ENCODE measurements around the gene TOR1AIP2. TPM values are rescaled to one million over a fixed set of nuclear protein-coding genes. Genes with fewer than 3 reads are reported as not detected.
A peak's percentile ranks its signal among the peaks of the same experiment; 100 is the strongest.
"Not testable (repeated sequence)": the region's sequence is repeated elsewhere in the genome, so short reads cannot be mapped to it uniquely, and the experiment has no call there.

The TOR1AIP2 gene
- total and polyA plus RNA-seq, 8 donors, result 5.5 to 106 (median 32.2) TPM

DNA sequence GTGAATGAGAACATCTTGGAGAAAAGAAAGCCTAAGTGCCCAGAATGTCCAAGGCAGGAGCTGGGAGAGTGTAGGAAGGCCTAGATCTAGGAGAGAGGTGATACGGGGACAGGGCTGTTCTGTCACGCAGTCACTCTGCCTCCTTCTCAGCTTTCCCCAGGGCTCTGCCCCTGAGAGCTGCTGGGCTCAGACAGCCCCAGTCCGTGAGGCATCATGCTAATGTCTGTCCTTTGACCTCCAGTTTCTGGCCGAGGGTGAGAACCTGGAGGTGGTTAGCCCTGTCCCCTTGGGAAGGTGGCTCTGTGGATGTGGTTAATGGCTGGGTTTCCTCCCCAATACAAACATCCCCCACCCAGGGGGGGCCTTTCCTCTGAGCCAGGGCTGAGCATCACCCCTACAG, 71.3 kb downstream of the TOR1AIP2 start:
- peaks cover 0 to 13% (median 0%) of the 10 kb centered on the region in 3 donors for H3K27me3 ChIP-seq
- H3K4me1 ChIP-seq, result peaks cover 0 to 6% (median 4%) of the 10 kb centered on the region in 4 donors
- intact Hi-C loops (cut with DNase I; ENCODE audit: low total_unique reads), result no loop called here
- DNase-seq, result no peak
- no peaks in the 10 kb centered on the region for H3K9me3 ChIP-seq
- H3K27ac ChIP-seq, result no peak overlapping the region
- no peaks in the 10 kb centered on the region for H3K36me3 ChIP-seq
- no peak overlapping the region for H3K4me3 ChIP-seq
- 73 to 89% (median 81%) methylated on average over 3 to 4 of the region's 4 CpGs for WGBS, 5 donors
- no peak for TF ChIP-seq POLR2A (IDR thresholded peaks at IDR 0.05)

DNA sequence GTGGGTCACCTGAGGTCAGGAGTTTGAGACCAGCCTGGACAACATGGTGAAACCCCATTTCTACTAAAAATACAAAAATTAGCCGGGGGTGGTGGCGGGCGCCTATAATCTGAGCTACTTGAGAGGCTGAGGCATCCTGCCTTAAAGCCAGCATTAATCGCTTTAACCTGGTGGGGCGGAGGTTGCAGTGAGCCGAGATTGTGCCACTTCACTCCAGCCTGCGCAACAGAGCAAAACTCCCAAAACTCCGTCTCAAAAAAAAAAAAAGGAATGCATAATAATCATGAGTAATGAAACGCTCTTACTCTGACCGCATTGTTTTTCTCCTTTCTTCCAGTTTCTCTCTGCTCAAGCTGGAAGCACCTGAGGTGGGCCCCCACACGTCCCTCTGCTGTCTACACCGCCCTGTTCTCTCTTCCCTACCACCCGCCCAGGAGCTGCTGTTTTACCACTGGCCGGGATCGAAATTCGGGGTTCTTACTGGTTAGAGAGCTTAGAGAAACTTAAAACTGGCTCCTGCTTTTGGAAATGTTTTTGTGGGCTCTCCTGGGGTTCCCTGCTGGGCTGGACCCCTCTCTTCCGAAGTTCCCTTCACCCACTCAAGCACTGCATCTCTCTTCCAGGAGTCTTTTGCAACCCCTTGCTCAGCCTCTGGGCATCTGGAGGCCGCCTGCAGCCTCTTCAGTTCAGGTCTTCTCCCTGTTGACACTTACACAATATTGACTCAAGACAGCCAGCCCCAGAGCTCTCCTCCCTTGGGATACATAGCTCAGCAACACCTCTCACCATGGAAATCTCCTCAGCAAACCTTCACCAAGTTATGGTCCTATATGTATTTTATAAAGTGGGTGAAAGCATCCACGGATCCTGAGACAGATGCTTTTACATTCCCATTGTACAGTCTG, 72.1 kb downstream of the TOR1AIP2 start:
- H3K9me3 ChIP-seq, result no peaks in the 10 kb centered on the region
- no peak overlapping the region for H3K27ac ChIP-seq
- H3K36me3 ChIP-seq, result no peaks in the 10 kb centered on the region
- peaks cover 0 to 5% (median 0%) of the 10 kb centered on the region in 3 donors for H3K27me3 ChIP-seq
- intact Hi-C loops (cut with DNase I; ENCODE audit: low total_unique reads), result no loop called here
- WGBS, 5 donors, result 91 to 92% (median 92%) methylated on average over 19 of the region's 19 CpGs
- H3K4me1 ChIP-seq, result peaks cover 0 to 6% (median 4%) of the 10 kb centered on the region in 4 donors
- no peak for TF ChIP-seq POLR2AphosphoS5 (IDR thresholded peaks at IDR 0.05)
- TF ChIP-seq EP300 (IDR thresholded peaks at IDR 0.05), result no peak
- TF ChIP-seq, protein P1, sequence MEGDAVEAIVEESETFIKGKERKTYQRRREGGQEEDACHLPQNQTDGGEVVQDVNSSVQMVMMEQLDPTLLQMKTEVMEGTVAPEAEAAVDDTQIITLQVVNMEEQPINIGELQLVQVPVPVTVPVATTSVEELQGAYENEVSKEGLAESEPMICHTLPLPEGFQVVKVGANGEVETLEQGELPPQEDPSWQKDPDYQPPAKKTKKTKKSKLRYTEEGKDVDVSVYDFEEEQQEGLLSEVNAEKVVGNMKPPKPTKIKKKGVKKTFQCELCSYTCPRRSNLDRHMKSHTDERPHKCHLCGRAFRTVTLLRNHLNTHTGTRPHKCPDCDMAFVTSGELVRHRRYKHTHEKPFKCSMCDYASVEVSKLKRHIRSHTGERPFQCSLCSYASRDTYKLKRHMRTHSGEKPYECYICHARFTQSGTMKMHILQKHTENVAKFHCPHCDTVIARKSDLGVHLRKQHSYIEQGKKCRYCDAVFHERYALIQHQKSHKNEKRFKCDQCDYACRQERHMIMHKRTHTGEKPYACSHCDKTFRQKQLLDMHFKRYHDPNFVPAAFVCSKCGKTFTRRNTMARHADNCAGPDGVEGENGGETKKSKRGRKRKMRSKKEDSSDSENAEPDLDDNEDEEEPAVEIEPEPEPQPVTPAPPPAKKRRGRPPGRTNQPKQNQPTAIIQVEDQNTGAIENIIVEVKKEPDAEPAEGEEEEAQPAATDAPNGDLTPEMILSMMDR (IDR thresholded peaks at IDR 0.05), result no peak
- no peak for TF ChIP-seq POLR2A (IDR thresholded peaks at IDR 0.05)
- H3K4me3 ChIP-seq, result no peak overlapping the region
- no peak for DNase-seq

DNA sequence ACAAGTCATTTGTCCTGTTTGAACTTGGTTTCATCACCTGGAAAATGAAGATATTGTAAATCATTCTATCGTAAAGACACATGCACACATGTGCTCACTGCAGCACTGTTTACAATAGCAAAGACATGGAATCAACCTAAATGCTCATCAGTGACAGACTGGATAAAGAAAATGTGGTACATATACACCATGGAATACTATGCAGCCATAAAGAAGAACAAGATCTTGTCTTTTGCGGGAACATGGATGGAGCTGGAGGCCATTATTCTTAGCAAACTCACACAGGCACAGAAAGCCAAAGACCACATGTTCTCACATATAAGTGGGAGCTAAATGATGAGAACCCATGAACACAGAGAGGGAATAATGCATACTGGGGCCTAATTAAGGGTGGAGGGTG, 73.2 kb downstream of the TOR1AIP2 start:
- H3K36me3 ChIP-seq; H3K27ac ChIP-seq; intact Hi-C loops (cut with DNase I; ENCODE audit: low total_unique reads); H3K9me3 ChIP-seq; H3K4me3 ChIP-seq; H3K4me1 ChIP-seq; H3K27me3 ChIP-seq; DNase-seq: not testable (repeated sequence)
- WGBS, 5 donors, result 95 to 100% (median 98%) methylated on average over 2 of the region's 2 CpGs

DNA sequence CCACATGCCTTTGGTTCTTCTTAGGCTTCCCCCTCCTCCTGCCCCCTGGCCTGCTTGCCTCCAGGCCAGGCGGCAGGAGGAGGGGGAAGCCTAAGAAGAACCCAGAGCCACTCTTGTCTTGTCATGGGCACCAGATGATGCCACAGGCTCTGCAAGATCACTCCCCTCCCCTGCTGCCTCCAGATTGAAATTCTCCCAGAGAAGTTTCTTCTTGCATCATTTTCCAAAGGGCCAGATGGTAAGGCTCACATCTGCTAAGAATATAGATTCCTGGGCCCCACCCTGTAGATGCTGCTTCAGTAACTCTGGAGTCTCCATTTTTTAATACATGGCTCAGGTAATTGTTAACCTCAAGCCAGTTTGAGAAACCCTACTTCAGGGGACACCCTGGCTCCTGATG, 73.7 kb downstream of the TOR1AIP2 start:
- no peaks in the 10 kb centered on the region for H3K27me3 ChIP-seq
- H3K27ac ChIP-seq, result no peak overlapping the region
- H3K4me3 ChIP-seq, result no peak overlapping the region
- no peaks in the 10 kb centered on the region for H3K36me3 ChIP-seq
- DNase-seq, result no peak
- H3K9me3 ChIP-seq, result no peaks in the 10 kb centered on the region
- H3K4me1 ChIP-seq, result no peaks in the 10 kb centered on the region
- WGBS, 5 donors, result 85 to 100% (median 94%) methylated on average over 1 of the region's 1 CpG
- TF ChIP-seq, protein P1 (IDR thresholded peaks at IDR 0.05), result no peak
- TF ChIP-seq EP300 (IDR thresholded peaks at IDR 0.05), result no peak
- no peak for TF ChIP-seq POLR2AphosphoS5 (IDR thresholded peaks at IDR 0.05)
- no peak for TF ChIP-seq POLR2A (IDR thresholded peaks at IDR 0.05)
- intact Hi-C loops (cut with DNase I; ENCODE audit: low total_unique reads), result no loop called here

DNA sequence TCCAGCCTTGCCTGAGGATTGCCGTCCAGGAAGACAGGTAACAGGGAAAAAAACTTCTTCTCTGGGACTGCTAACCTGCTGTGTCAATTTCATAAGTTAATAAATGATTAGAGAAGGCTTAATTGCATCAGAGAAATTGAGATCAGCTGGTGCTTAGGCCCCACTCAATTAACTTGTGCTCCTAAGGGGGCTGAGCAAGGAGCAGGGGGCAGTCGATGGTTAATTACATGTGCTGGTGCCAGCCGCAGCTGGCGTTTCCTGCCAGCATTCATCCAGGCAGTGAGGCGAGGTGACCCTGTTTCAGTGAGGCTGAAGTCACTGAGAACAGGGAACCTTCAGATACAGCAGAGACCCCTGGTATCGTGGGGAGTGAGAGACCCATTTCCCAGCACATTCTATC, 74.5 kb downstream of the TOR1AIP2 start:
- no peaks in the 10 kb centered on the region for H3K4me1 ChIP-seq
- DNase-seq, result peak in 1 of 2 donors; percentile 35
- H3K36me3 ChIP-seq, result no peaks in the 10 kb centered on the region
- H3K9me3 ChIP-seq, result no peaks in the 10 kb centered on the region
- H3K27me3 ChIP-seq, result no peaks in the 10 kb centered on the region
- no peak overlapping the region for H3K27ac ChIP-seq
- 65 to 78% (median 75%) methylated on average over 6 of the region's 6 CpGs for WGBS, 5 donors
- intact Hi-C loops (cut with DNase I; ENCODE audit: low total_unique reads), result no loop called here
- TF ChIP-seq EP300 (IDR thresholded peaks at IDR 0.05) (no peak), POLR2AphosphoS5 (IDR thresholded peaks at IDR 0.05) (no peak)
- TF ChIP-seq, protein P1 (IDR thresholded peaks at IDR 0.05), result no peak
- no peak overlapping the region for H3K4me3 ChIP-seq
